GM19239 (cell line): ENCODE measurements around the gene SHC1.
A peak's percentile ranks its signal among the peaks of the same experiment; 100 is the strongest.
"Not testable (repeated sequence)": the region's sequence is repeated elsewhere in the genome, so short reads cannot be mapped to it uniquely, and the experiment has no call there.

Experiments
- DNase-seq: peaks from one replicate; pipeline ENCODE4 v3.0.0; 2011; ENCODE audit warnings: low spot score; ENCODE audit not compliant: insufficient read length
- FAIRE-seq: peaks from 2 replicates; lab custom pipeline; 2011; peaks lifted over from hg19 to GRCh38; lab: Jason Lieb, UNC

Gene SHC1

GRCh38 chr1:154996966-154997701 lies 26.6 kb upstream of the SHC1 start:
- no peak for DNase-seq

GRCh38 chr1:154995301-154995983 lies 24.9 kb upstream of the SHC1 start:
- not testable (repeated sequence) for DNase-seq, FAIRE-seq

More at GRCh38 chr1:154996966-154997701, 26.6 kb upstream of the SHC1 start:
- no peak for FAIRE-seq

- FAIRE-seq (no peak), DNase-seq (no peak)
These were observed 24.0 kb upstream of the SHC1 start for GRCh38 chr1:154994591-154994990.

GRCh38 chr1:154994269-154994587 lies 23.7 kb upstream of the SHC1 start:
- DNase-seq = no peak
- FAIRE-seq = no peak

GRCh38 chr1:154993572-154994268 lies 23.2 kb upstream of the SHC1 start, which contains the start of gene LENEP:
LENEP (plus strand) TSS chr1:154993586; CDS start chr1:154993608, 22 bp downstream.
- no peak for FAIRE-seq
- no peak for DNase-seq

GRCh38 chr1:154992721-154993571 lies 22.4 kb upstream of the SHC1 start:
- FAIRE-seq (no peak), DNase-seq (no peak)

- DNase-seq (no peak), FAIRE-seq (no peak)
These were observed 19.7 kb upstream of the SHC1 start for GRCh38 chr1:154990276-154990675.

GRCh38 chr1:154989195-154989860 lies 18.8 kb upstream of the SHC1 start:
- FAIRE-seq (no peak), DNase-seq (no peak)

GRCh38 chr1:154988058-154988954 lies 17.8 kb upstream of the SHC1 start:
- no peak for DNase-seq
- no peak for FAIRE-seq

- FAIRE-seq (no peak), DNase-seq (no peak)
These were observed 16.8 kb upstream of the SHC1 start for GRCh38 chr1:154987326-154987725.

- not testable (repeated sequence) for FAIRE-seq, DNase-seq
These were observed 16.2 kb upstream of the SHC1 start for GRCh38 chr1:154986736-154987135.

GRCh38 chr1:154983776-154984466 lies 13.4 kb upstream of the SHC1 start:
- DNase-seq (no peak), FAIRE-seq (no peak)

GRCh38 chr1:154982897-154983648 lies 12.5 kb upstream of the SHC1 start, which contains the start of gene FLAD1:
FLAD1 (plus strand) TSS chr1:154983344; CDS start chr1:154983695, 351 bp downstream.
- FAIRE-seq = peak; percentile 98

GRCh38 chr1:154982341-154982740 lies 11.8 kb upstream of the SHC1 start:
- FAIRE-seq = no peak
- DNase-seq = no peak

More at GRCh38 chr1:154982897-154983648, 12.5 kb upstream of the SHC1 start, which contains the start of gene FLAD1:
- peak; percentile 96 for DNase-seq

GRCh38 chr1:154978360-154978759 lies 7.8 kb upstream of the SHC1 start:
- DNase-seq = no peak
- FAIRE-seq = no peak

GRCh38 chr1:154977762-154978161 lies 7.2 kb upstream of the SHC1 start:
- not testable (repeated sequence) for DNase-seq

GRCh38 chr1:154975409-154976059 lies 5.0 kb upstream of the SHC1 start:
- FAIRE-seq (peak; percentile 63), DNase-seq (no peak)

More at GRCh38 chr1:154977762-154978161, 7.2 kb upstream of the SHC1 start:
- FAIRE-seq = not testable (repeated sequence)
